Activated T-cell treated with anti-CD3 and anti-CD28 coated beads for 4 hours (primary cell): ENCODE measurements around the gene SLC6A9.

ENCODE experiments used
- DNase-seq: peaks from one replicate; pipeline ENCODE4 v3.0.0-alpha.2; 2020

Gene SLC6A9

GRCh38 chr1:43981636-43982035 is 49.6 kb downstream of the SLC6A9 start:
- DNase-seq, result no peak

- no peak for DNase-seq
Measured at GRCh38 chr1:43981135-43981491, 50.1 kb downstream of the SLC6A9 start.

GRCh38 chr1:43980255-43981134 is 50.8 kb downstream of the SLC6A9 start:
- no peak for DNase-seq

GRCh38 chr1:43979528-43980254 is 51.6 kb downstream of the SLC6A9 start:
- no peak for DNase-seq

- DNase-seq, result no peak
Measured at GRCh38 chr1:43979261-43979527, 52.1 kb downstream of the SLC6A9 start.

- no peak for DNase-seq
Measured at GRCh38 chr1:43978551-43979260, 52.6 kb downstream of the SLC6A9 start, which contains the start of gene B4GALT2. Gene B4GALT2, plus strand, starts transcription at chr1:43979210. Its CDS starts 1,951 bp downstream, at chr1:43981161.

GRCh38 chr1:43978264-43978550 is 53.1 kb downstream of the SLC6A9 start:
- DNase-seq, result no peak

GRCh38 chr1:43977376-43978263 is 53.6 kb downstream of the SLC6A9 start:
- no peak for DNase-seq

GRCh38 chr1:43976890-43977289 is 54.4 kb downstream of the SLC6A9 start:
- no peak for DNase-seq

GRCh38 chr1:43976045-43976444 is 55.2 kb downstream of the SLC6A9 start:
- no peak for DNase-seq

GRCh38 chr1:43975249-43975961 is 55.9 kb downstream of the SLC6A9 start:
- no peak for DNase-seq

- peak; percentile 92 for DNase-seq
Measured at GRCh38 chr1:43974443-43975248, 56.6 kb downstream of the SLC6A9 start, which contains the start of gene ATP6V0B. Gene ATP6V0B, plus strand, starts transcription at chr1:43974960. Its CDS starts 81 bp downstream, at chr1:43975041.

GRCh38 chr1:43973981-43974442 is 57.2 kb downstream of the SLC6A9 start:
- DNase-seq, result no peak

- no peak for DNase-seq
Measured at GRCh38 chr1:43971336-43971980, 59.8 kb downstream of the SLC6A9 start.

GRCh38 chr1:43970911-43971310 is 60.4 kb downstream of the SLC6A9 start:
- DNase-seq, result no peak

- no peak for DNase-seq
Measured at GRCh38 chr1:43970502-43970901, 60.8 kb downstream of the SLC6A9 start.

GRCh38 chr1:43969746-43970466 is 61.4 kb downstream of the SLC6A9 start, which contains the start of gene DPH2:
Gene DPH2, plus strand, starts transcription at chr1:43970010. Its CDS starts 166 bp downstream, at chr1:43970176.
- DNase-seq, result peak; percentile 93

- DNase-seq, result no peak
Measured at GRCh38 chr1:43969416-43969745, 61.9 kb downstream of the SLC6A9 start.

- no peak for DNase-seq
Measured at GRCh38 chr1:43968348-43968948, 62.8 kb downstream of the SLC6A9 start.
